ENCODE measurements around the gene GHRL.
"Not testable (repeated sequence)": the region's sequence is repeated elsewhere in the genome, so short reads cannot be mapped to it uniquely, and the experiment has no call there.

The GHRL gene

GRCh38 chr3:10272977-10273376 lies 19.8 kb downstream of the GHRL start:
- no peak overlapping the region for H3K27ac ChIP-seq (ENCODE audit: low read depth, low read length)
- H3K79me2 ChIP-seq (ENCODE audit: insufficient read depth, low read length) = peaks cover 88% of the 10 kb centered on the region
- no peak overlapping the region for H3K4me2 ChIP-seq (ENCODE audit: low read depth, low read length, poor library complexity, severe bottlenecking)

GRCh38 chr3:10272476-10272875 lies 20.3 kb downstream of the GHRL start:
- Histone ChIP-seq H3K36me3 (ENCODE audit: low read length) (peaks cover 18% of the 10 kb centered on the region), H4K20me1 (ENCODE audit: low read depth, low read length) (peaks cover 11% of the 10 kb centered on the region; the same call in 1 of the 2 replicates), H3K79me2 (ENCODE audit: insufficient read depth, low read length) (peaks cover 93% of the 10 kb centered on the region)
- not testable (repeated sequence) for H3K27ac ChIP-seq (ENCODE audit: low read depth, low read length); H3K9me2 ChIP-seq (replicated peaks; ENCODE audit: insufficient read depth, low read length); H3K4me2 ChIP-seq (ENCODE audit: low read depth, low read length, poor library complexity, severe bottlenecking); H3K9me3 ChIP-seq (ENCODE audit: insufficient read depth, low read length); H3K27me3 ChIP-seq (ENCODE audit: low read length); H3K9ac ChIP-seq (ENCODE audit: low read length); H3F3A ChIP-seq (ENCODE audit: insufficient read depth); H3K4me3 ChIP-seq (ENCODE audit: insufficient read depth, low read length, poor library complexity, severe bottlenecking); H2AFZ ChIP-seq (ENCODE audit: low read depth, low read length, severe bottlenecking)

More at GRCh38 chr3:10272977-10273376, 19.8 kb downstream of the GHRL start:
- TF ChIP-seq EZH2phosphoT487 (conservative IDR thresholded peaks at IDR 0.05; ENCODE audit: low read length) (no peak), CTCF (IDR thresholded peaks at IDR 0.05; ENCODE audit: insufficient read depth, low read length, poor library complexity, severe bottlenecking) (no peak)
- peaks cover 11% of the 10 kb centered on the region; the same call in 1 of the 2 replicates for H4K20me1 ChIP-seq (ENCODE audit: low read depth, low read length)
- H3K9me2 ChIP-seq (replicated peaks; ENCODE audit: insufficient read depth, low read length) = no peaks in the 10 kb centered on the region
- no peak overlapping the region for H3K4me3 ChIP-seq (ENCODE audit: insufficient read depth, low read length, poor library complexity, severe bottlenecking)
- no peak overlapping the region for H2AFZ ChIP-seq (ENCODE audit: low read depth, low read length, severe bottlenecking)
- no peak overlapping the region for H3K9ac ChIP-seq (ENCODE audit: low read length)
- no peaks in the 10 kb centered on the region for H3K27me3 ChIP-seq (ENCODE audit: low read length)
- no peaks in the 10 kb centered on the region for H3K9me3 ChIP-seq (ENCODE audit: insufficient read depth, low read length)
- H3K36me3 ChIP-seq (ENCODE audit: low read length) = peaks cover 13% of the 10 kb centered on the region
- no peaks in the 10 kb centered on the region for H3F3A ChIP-seq (ENCODE audit: insufficient read depth)

- Histone ChIP-seq H3K9ac (ENCODE audit: low read length) (no peak overlapping the region), H3K4me3 (ENCODE audit: insufficient read depth, low read length, poor library complexity, severe bottlenecking) (no peak overlapping the region), H3K27ac (ENCODE audit: low read depth, low read length) (no peak overlapping the region), H3K27me3 (ENCODE audit: low read length) (no peaks in the 10 kb centered on the region), H3K4me2 (ENCODE audit: low read depth, low read length, poor library complexity, severe bottlenecking) (no peak overlapping the region), H4K20me1 (ENCODE audit: low read depth, low read length) (peaks cover 11% of the 10 kb centered on the region; the same call in 1 of the 2 replicates), H3K36me3 (ENCODE audit: low read length) (peaks cover 30% of the 10 kb centered on the region), H3F3A (ENCODE audit: insufficient read depth) (no peaks in the 10 kb centered on the region), H3K9me2 (replicated peaks; ENCODE audit: insufficient read depth, low read length) (no peaks in the 10 kb centered on the region), H3K9me3 (ENCODE audit: insufficient read depth, low read length) (no peaks in the 10 kb centered on the region), H2AFZ (ENCODE audit: low read depth, low read length, severe bottlenecking) (no peak overlapping the region), H3K79me2 (ENCODE audit: insufficient read depth, low read length) (peaks cover 93% of the 10 kb centered on the region)
- TF ChIP-seq EZH2phosphoT487 (conservative IDR thresholded peaks at IDR 0.05; ENCODE audit: low read length) = no peak
- no peak for TF ChIP-seq CTCF (IDR thresholded peaks at IDR 0.05; ENCODE audit: insufficient read depth, low read length, poor library complexity, severe bottlenecking)
Observed at GRCh38 chr3:10269443-10269842, 23.3 kb downstream of the GHRL start.

GRCh38 chr3:10268930-10269329 lies 23.8 kb downstream of the GHRL start:
- Histone ChIP-seq H3K27ac (ENCODE audit: low read depth, low read length) (no peak overlapping the region), H3K4me3 (ENCODE audit: insufficient read depth, low read length, poor library complexity, severe bottlenecking) (no peak overlapping the region), H4K20me1 (ENCODE audit: low read depth, low read length) (peaks cover 13% of the 10 kb centered on the region; the same call in 1 of the 2 replicates), H3K27me3 (ENCODE audit: low read length) (no peaks in the 10 kb centered on the region), H3K36me3 (ENCODE audit: low read length) (peaks cover 35% of the 10 kb centered on the region), H3K4me2 (ENCODE audit: low read depth, low read length, poor library complexity, severe bottlenecking) (no peak overlapping the region), H3K9ac (ENCODE audit: low read length) (no peak overlapping the region), H3F3A (ENCODE audit: insufficient read depth) (0 out of 2 replicates have a peak, but pooled peaks cover 3% of the 10 kb centered on the region), H2AFZ (ENCODE audit: low read depth, low read length, severe bottlenecking) (no peak overlapping the region), H3K9me2 (replicated peaks; ENCODE audit: insufficient read depth, low read length) (no peaks in the 10 kb centered on the region), H3K79me2 (ENCODE audit: insufficient read depth, low read length) (peaks cover 93% of the 10 kb centered on the region), H3K9me3 (ENCODE audit: insufficient read depth, low read length) (no peaks in the 10 kb centered on the region)
- TF ChIP-seq EZH2phosphoT487 (conservative IDR thresholded peaks at IDR 0.05; ENCODE audit: low read length) (no peak), CTCF (IDR thresholded peaks at IDR 0.05; ENCODE audit: insufficient read depth, low read length, poor library complexity, severe bottlenecking) (no peak)
